Kidney epithelial cell (primary cell): ENCODE data around the gene SAMM50. TPM values are rescaled to one million over a fixed set of nuclear protein-coding genes. Genes with fewer than 3 reads are reported as not detected.
A peak's percentile ranks its signal among the peaks of the same experiment; 100 is the strongest.

ENCODE experiments used
- DNase-seq: peaks from one replicate; pipeline ENCODE4 v3.0.0-alpha.2; 2010; ENCODE audit warnings: low read depth
- H3K27me3 ChIP-seq: 2 replicates; pipeline ENCODE4 v1.6.0; 2011; ENCODE audit warnings: low read length; ENCODE audit not compliant: control insufficient read depth, insufficient read depth
- H3K36me3 ChIP-seq: 2 replicates; pipeline ENCODE4 v1.5.1; 2011; ENCODE audit warnings: low read length; ENCODE audit not compliant: control insufficient read depth, insufficient read depth
- H3K4me3 ChIP-seq: 2 replicates; pipeline ENCODE4 v1.5.1; 2011; ENCODE audit warnings: low read depth, mild to moderate bottlenecking, control low read depth, low read length
- total RNA-seq: library from RNA; depleted of rRNA; stranded (reverse); fragments of >200 nt; gene quantifications from 2 replicates; pipeline ENCODE4 v1.2.3, GENCODE V29; 2015
- TF ChIP-seq, protein P1 (sequence below): IDR thresholded peaks from 2 replicates; pipeline ENCODE4 v1.5.1; 2011; ENCODE audit warnings: mild to moderate bottlenecking, moderate library complexity, low read length, control low read depth, inconsistent platforms; ENCODE audit not compliant: insufficient read depth, poor library complexity, severe bottlenecking

The SAMM50 gene
- total RNA-seq, 1 donor from 2014 or later, result 41.4 TPM

DNA sequence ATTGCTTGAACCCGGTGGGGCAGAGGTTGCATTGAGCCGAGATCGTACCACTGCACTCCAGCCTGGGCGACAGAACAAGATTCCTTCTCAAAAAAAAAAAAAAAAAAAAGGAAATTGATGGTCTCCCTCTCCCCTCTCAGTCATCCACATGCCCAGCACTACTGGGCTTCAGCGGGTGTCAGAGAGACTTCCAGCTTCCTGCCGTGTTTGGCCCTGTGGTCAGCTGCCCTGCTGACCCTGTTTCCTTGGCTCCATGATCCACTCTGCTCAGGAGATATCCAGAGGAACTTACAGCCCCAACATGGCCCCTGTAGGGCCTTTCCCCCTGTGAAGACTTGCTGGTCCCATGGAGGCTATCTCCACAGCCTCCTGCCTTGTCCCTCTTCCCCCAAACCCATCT, 37.7 kb upstream of the SAMM50 start:
- DNase-seq, result no peak
- H3K36me3 ChIP-seq, result no peaks in the 10 kb centered on the region
- H3K27me3 ChIP-seq, result no peaks in the 10 kb centered on the region
- TF ChIP-seq, protein P1, sequence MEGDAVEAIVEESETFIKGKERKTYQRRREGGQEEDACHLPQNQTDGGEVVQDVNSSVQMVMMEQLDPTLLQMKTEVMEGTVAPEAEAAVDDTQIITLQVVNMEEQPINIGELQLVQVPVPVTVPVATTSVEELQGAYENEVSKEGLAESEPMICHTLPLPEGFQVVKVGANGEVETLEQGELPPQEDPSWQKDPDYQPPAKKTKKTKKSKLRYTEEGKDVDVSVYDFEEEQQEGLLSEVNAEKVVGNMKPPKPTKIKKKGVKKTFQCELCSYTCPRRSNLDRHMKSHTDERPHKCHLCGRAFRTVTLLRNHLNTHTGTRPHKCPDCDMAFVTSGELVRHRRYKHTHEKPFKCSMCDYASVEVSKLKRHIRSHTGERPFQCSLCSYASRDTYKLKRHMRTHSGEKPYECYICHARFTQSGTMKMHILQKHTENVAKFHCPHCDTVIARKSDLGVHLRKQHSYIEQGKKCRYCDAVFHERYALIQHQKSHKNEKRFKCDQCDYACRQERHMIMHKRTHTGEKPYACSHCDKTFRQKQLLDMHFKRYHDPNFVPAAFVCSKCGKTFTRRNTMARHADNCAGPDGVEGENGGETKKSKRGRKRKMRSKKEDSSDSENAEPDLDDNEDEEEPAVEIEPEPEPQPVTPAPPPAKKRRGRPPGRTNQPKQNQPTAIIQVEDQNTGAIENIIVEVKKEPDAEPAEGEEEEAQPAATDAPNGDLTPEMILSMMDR, result no peak
- no peak overlapping the region for H3K4me3 ChIP-seq

DNA sequence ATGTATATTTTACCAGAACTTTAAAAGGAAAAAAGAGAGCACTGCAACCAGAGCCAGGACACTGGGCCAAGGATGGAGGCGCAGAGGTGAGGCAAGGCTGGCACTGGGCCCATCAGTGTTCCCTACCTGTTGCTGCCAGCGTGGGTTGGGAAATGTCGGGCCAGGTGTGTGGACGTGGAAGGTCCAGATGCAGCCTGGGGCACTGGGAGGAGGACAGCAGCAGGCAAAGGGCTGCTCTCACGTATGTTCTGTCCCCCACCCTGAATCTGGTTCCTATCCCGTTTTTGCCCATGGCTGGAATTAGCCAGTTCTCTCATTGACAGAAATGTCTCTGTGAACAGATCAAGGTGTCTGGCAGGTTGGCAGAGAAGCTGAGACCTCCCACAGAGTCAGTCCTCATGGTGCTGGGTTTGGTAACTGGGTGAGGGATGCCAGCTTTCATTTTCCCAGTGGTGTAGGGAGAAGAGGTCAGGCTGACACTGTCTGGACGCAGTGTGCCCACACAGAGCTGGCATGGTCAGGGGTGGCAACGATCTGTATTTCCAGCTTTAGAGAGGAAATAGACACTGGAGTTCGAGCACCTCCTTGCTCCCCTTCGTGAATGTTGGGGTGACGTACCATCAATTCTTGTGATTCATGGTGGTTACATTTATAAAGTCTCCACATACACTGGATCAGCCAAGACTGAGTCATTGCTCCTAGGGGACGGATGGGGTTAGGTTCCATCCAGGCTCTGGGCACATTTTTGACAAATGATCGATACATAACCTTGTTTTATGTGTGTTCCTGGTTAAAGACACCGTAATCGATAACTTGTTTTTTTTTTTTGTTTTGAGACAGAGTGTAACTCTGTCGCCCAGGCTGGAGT, 35.9 kb upstream of the SAMM50 start:
- no peak for DNase-seq
- TF ChIP-seq, protein P1, result no peak
- H3K27me3 ChIP-seq, result no peaks in the 10 kb centered on the region
- no peaks in the 10 kb centered on the region for H3K36me3 ChIP-seq
- no peak overlapping the region for H3K4me3 ChIP-seq

DNA sequence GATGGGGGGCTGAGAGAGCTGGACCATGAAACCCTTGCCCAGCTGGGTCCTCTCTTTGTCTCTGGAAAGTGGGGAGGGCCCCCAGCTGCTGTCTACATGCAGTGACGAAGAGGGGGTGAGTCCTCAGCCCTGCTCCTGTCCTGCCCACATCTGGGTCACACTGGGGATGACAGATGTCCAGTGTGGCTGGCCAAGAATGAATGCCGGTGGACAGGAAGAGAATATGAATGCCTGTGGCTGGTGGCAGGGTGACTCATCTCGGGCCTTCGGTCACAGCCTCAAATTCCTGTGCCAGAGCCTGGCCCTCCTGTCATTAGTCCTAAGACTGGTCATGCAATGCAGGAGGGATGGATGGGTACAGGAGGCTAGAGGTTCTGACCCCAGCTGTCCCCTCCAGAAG, 33.9 kb upstream of the SAMM50 start:
- DNase-seq, result peak; percentile 60
- no peak overlapping the region for H3K4me3 ChIP-seq
- H3K36me3 ChIP-seq, result no peaks in the 10 kb centered on the region
- TF ChIP-seq, protein P1, result no peak
- H3K27me3 ChIP-seq, result no peaks in the 10 kb centered on the region

DNA sequence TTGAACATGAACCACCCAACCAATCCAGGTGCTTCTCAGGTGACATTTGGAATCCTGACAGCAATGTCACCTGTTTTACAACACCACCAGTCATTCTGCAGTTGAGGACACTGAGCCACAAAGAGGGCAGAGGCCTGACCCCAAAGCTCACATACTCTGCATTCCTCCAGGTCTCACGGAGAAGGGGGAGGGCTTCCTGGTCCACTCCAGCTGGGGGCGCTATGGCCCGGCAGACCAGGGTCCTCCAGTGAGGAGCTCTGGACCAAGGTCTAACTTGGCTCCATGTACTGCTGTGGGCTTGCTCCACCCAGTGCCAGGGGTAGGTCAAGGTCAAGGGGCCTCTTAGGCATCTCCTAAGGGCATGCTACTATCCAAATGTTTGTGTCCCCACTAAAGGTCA, 33.1 kb upstream of the SAMM50 start:
- Histone ChIP-seq H3K36me3 (no peaks in the 10 kb centered on the region), H3K4me3 (no peak overlapping the region), H3K27me3 (no peaks in the 10 kb centered on the region)
- no peak for DNase-seq
- TF ChIP-seq, protein P1, result peak; percentile 13

DNA sequence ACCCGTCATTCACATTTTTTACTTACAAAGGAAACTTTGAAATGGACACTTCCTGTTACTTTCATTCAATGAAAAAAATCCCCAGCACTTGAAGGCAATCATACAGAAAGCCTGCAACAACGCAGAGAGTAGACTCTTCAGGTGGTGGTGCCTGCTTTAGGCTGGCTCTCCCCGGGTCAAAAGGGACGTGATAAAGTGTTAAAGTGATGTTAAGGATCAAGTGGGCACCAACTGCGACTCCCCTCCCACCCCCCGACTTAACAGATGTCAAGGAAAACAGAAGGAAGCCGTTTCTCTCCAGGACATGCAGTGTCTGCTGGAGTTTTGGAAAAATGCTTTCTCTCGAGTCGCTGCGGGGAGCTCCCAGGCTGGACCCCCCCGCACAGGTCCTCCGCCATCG, 32.1 kb upstream of the SAMM50 start:
- TF ChIP-seq, protein P1, result no peak
- no peaks in the 10 kb centered on the region for H3K36me3 ChIP-seq
- no peak for DNase-seq
- H3K4me3 ChIP-seq, result peak overlapping the region; percentile 41
- no peaks in the 10 kb centered on the region for H3K27me3 ChIP-seq
